ENCODE results near the gene EHHADH. TPM values are rescaled to one million over a fixed set of nuclear protein-coding genes. Genes with fewer than 3 reads are reported as not detected.

The EHHADH gene
- total and polyA plus RNA-seq, 2 experiments from 2014 or later = 2.5 to 6.0 TPM

GRCh38 chr3:185199671-185200070 lies 54.2 kb downstream of the EHHADH start:
- H3K79me2 ChIP-seq (replicated peaks; ENCODE audit: insufficient read depth) = no peaks in the 10 kb centered on the region
- no peaks in the 10 kb centered on the region for H3K4me1 ChIP-seq (ENCODE audit: insufficient read depth)
- Mint-ChIP-seq H3K4me3 (no peak overlapping the region), H3K27ac (no peak overlapping the region), H3K36me3 (ENCODE audit: low read depth) (no peaks in the 10 kb centered on the region), H3K9me3 (no peaks in the 10 kb centered on the region; the same call in 2 of the 3 replicates), H3K4me1 (no peaks in the 10 kb centered on the region), H3K27me3 (ENCODE audit: insufficient read depth, low read depth, poor library complexity) (peaks cover 1% of the 10 kb centered on the region)
- H3K27ac ChIP-seq (ENCODE audit: low read depth) = no peak overlapping the region
- TF ChIP-seq EZH2phosphoT487 (IDR thresholded peaks at IDR 0.05; ENCODE audit: unreplicated experiment) (no peak), CTCF (conservative IDR thresholded peaks at IDR 0.05; ENCODE audit: low read depth in 2 of 2) (peak; percentile 16 to 37; a peak in 2 of 4 replicates), ETS1 (IDR thresholded peaks at IDR 0.05) (no peak), CREB1 (CRISPR knock-in tag; IDR thresholded peaks at IDR 0.05; ENCODE audit: low read depth) (no peak), POLR2AphosphoS5 (IDR thresholded peaks at IDR 0.05; ENCODE audit: low read depth) (no peak), REST (IDR thresholded peaks at IDR 0.05; ENCODE audit: unreplicated experiment) (no peak)
- no peak overlapping the region for H3K4me2 ChIP-seq
- H3K4me3 ChIP-seq = no peak overlapping the region
- no peak overlapping the region for H2AFZ ChIP-seq
- no peaks in the 10 kb centered on the region for H3K27me3 ChIP-seq (ENCODE audit: insufficient read depth)
- peak; percentile 19 for DNase-seq (ENCODE audit: low spot score)
- H3K36me3 ChIP-seq (ENCODE audit: insufficient read depth) = no peaks in the 10 kb centered on the region
- H4K20me1 ChIP-seq (replicated peaks; ENCODE audit: insufficient read depth) = no peaks in the 10 kb centered on the region
- ATAC-seq = peak; percentile 59; the same call in 2 of the 3 replicates
- no peaks in the 10 kb centered on the region for H3F3A ChIP-seq (replicated peaks; ENCODE audit: low read depth)
- no peaks in the 10 kb centered on the region for H3K9me2 ChIP-seq (ENCODE audit: insufficient read depth)

- TF ChIP-seq REST (IDR thresholded peaks at IDR 0.05; ENCODE audit: unreplicated experiment) (no peak), EZH2phosphoT487 (IDR thresholded peaks at IDR 0.05; ENCODE audit: unreplicated experiment) (no peak), NANOG (IDR thresholded peaks at IDR 0.05; ENCODE audit: borderline replicate concordance) (no peak), JUNB (IDR thresholded peaks at IDR 0.05; ENCODE audit: unreplicated experiment) (no peak)
- Mint-ChIP-seq H3K9me3 (no peaks in the 10 kb centered on the region; the same call in 2 of the 3 replicates), H3K27ac (no peak overlapping the region), H3K36me3 (ENCODE audit: low read depth) (no peaks in the 10 kb centered on the region), H3K27me3 (ENCODE audit: insufficient read depth, low read depth, poor library complexity) (peaks cover 1% of the 10 kb centered on the region), H3K4me1 (no peaks in the 10 kb centered on the region), H3K4me3 (no peak overlapping the region)
- Histone ChIP-seq H4K20me1 (replicated peaks; ENCODE audit: insufficient read depth) (no peaks in the 10 kb centered on the region), H3K4me2 (no peak overlapping the region), H3K4me3 (no peak overlapping the region), H3K9me2 (ENCODE audit: insufficient read depth) (no peaks in the 10 kb centered on the region), H3K4me1 (ENCODE audit: insufficient read depth) (no peaks in the 10 kb centered on the region), H3F3A (replicated peaks; ENCODE audit: low read depth) (no peaks in the 10 kb centered on the region), H3K27me3 (ENCODE audit: insufficient read depth) (no peaks in the 10 kb centered on the region), H3K27ac (ENCODE audit: low read depth) (no peak overlapping the region), H3K79me2 (replicated peaks; ENCODE audit: insufficient read depth) (no peaks in the 10 kb centered on the region), H3K36me3 (ENCODE audit: insufficient read depth) (no peaks in the 10 kb centered on the region), H2AFZ (no peak overlapping the region)
- no peak for ATAC-seq
- DNase-seq (ENCODE audit: low spot score) = no peak
These were observed 54.6 kb downstream of the EHHADH start for GRCh38 chr3:185199206-185199605.

Data from GM23338 (cell line).